Peyer's patch (tissue), 4 donors: ENCODE measurements around the gene LAYN.

Experiments used
- POLR2A ChIP-seq, 2 donors: fragments of 450-650 bp; IDR thresholded peaks; one replicate each; pipeline ENCODE4 v1.5.1; 2017; ENCODE audit warnings: antibody characterized with exemption in 2 of 2, mild to moderate bottlenecking in 2 of 2, moderate library complexity in 2 of 2
- TF ChIP-seq, protein P1 (sequence below), 6 experiments: fragments of 450-650 bp in 4 of 6; fragments of 200-600 bp in 2 of 6; sonication (generic) in 1 of 6; IDR thresholded peaks; one replicate each; pipeline ENCODE4 v1.5.1; 2017 to 2019; ENCODE audit warnings: antibody characterized with exemption in 6 of 6, mild to moderate bottlenecking in 3 of 6, moderate library complexity in 1 of 6

DNA sequence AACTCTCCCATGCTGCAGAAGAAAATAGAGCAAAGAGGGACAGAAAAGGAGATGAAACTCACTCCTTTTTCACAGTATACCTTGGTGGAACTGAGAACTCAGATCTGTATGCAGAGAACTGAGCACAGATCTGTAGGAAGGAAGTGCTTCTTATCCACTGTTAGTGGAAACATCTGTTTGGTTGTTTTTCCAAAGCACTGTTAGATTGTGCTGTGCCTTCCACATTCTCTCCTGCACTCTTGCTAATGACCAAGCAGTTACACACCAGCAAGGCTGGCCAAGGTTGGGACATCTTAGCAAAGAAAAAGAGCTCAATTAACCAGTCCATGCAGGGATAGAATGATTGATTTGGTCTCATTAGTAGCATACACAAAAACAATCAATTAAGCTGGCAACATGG is 41.6 kb downstream of the LAYN start:
- TF ChIP-seq, protein P1, sequence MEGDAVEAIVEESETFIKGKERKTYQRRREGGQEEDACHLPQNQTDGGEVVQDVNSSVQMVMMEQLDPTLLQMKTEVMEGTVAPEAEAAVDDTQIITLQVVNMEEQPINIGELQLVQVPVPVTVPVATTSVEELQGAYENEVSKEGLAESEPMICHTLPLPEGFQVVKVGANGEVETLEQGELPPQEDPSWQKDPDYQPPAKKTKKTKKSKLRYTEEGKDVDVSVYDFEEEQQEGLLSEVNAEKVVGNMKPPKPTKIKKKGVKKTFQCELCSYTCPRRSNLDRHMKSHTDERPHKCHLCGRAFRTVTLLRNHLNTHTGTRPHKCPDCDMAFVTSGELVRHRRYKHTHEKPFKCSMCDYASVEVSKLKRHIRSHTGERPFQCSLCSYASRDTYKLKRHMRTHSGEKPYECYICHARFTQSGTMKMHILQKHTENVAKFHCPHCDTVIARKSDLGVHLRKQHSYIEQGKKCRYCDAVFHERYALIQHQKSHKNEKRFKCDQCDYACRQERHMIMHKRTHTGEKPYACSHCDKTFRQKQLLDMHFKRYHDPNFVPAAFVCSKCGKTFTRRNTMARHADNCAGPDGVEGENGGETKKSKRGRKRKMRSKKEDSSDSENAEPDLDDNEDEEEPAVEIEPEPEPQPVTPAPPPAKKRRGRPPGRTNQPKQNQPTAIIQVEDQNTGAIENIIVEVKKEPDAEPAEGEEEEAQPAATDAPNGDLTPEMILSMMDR (IDR thresholded peaks at IDR 0.05): no peak
- no peak for TF ChIP-seq POLR2A (IDR thresholded peaks at IDR 0.05)
